HEK293T (cell line): ENCODE measurements around the gene CDHR3.

Experiments
- BHLHE40 ChIP-seq: fragments of 450-650 bp; IDR thresholded peaks from 2 replicates; pipeline ENCODE4 v1.6.1; 2016; ENCODE audit warnings: mild to moderate bottlenecking, moderate library complexity, borderline replicate concordance
- ELF4 ChIP-seq: fragments of 450-650 bp; IDR thresholded peaks from 2 replicates; pipeline ENCODE4 v1.6.1; 2017; ENCODE audit warnings: antibody characterized with exemption
- LEF1 ChIP-seq: fragments of 450-650 bp; IDR thresholded peaks from 2 replicates; pipeline ENCODE4 v1.6.1; 2017; ENCODE audit warnings: mild to moderate bottlenecking, borderline replicate concordance
- SUZ12 ChIP-seq: fragments of 450-650 bp; IDR thresholded peaks from 2 replicates; pipeline ENCODE4 v1.6.1; 2016; ENCODE audit warnings: mild to moderate bottlenecking
- TARDBP ChIP-seq: fragments of 450-650 bp; IDR thresholded peaks from 2 replicates; pipeline ENCODE4 v1.6.1; 2016

GRCh38 chr7:106056513-106057203, 93.6 kb downstream of the CDHR3 start:
- TF ChIP-seq LEF1 (no peak), BHLHE40 (no peak), ELF4 (no peak), SUZ12 (no peak), TARDBP (no peak)
